PC-9 (cell line): ENCODE data around the gene TMEM273. TPM values are rescaled to one million over a fixed set of nuclear protein-coding genes. Genes with fewer than 3 reads are reported as not detected.

ENCODE experiments used
- BruUV-seq: library from RNA; stranded (reverse); fragments of 400-500 nt; replicated peaks from 2 replicates; lab custom pipeline; 2021; lab: Mats Ljungman, UMichigan
- CTCF ChIA-PET: fragments of 300-600 bp; sonication (Branson Sonifier 250); formaldehyde crosslinking; loops from one replicate; lab custom pipeline; 2022; ENCODE audit warnings: antibody characterized with exemption; lab: Charles Lee
- POLR2A ChIA-PET: fragments of 300-600 bp; sonication (Branson Sonifier 250); formaldehyde crosslinking; loops from one replicate; lab custom pipeline; 2022; ENCODE audit warnings: antibody characterized with exemption; ENCODE audit not compliant: unreplicated experiment; lab: Charles Lee
- DNase-seq, 2 experiments: peaks; one replicate each; pipeline versions ENCODE4 v3.0.0 to v3.0.0-alpha.2; 2015 to 2022; ENCODE audit warnings: mixed read lengths in 1 of 2
- H2AFZ ChIP-seq: fragments of 200-600 bp; sonication (generic); 2 replicates; pipeline ENCODE4 v1.8.1; 2017; ENCODE audit warnings: antibody characterized with exemption
- H3F3A ChIP-seq: fragments of 200-600 bp; sonication (generic); 2 replicates; pipeline ENCODE4 v1.8.1; 2017; ENCODE audit warnings: antibody characterized with exemption, mild to moderate bottlenecking, low read depth; ENCODE audit not compliant: insufficient read depth
- H3K27ac ChIP-seq: fragments of 200-600 bp; sonication (generic); 2 replicates; pipeline ENCODE4 v1.6.1; 2016; ENCODE audit warnings: mixed run types
- H3K27me3 ChIP-seq: fragments of 200-600 bp; sonication (generic); 2 replicates; pipeline ENCODE4 v1.6.1; 2016; ENCODE audit warnings: low read depth, mixed run types; ENCODE audit not compliant: insufficient read depth
- H3K36me3 ChIP-seq: fragments of 200-600 bp; sonication (generic); 2 replicates; pipeline ENCODE4 v1.6.1; 2016; ENCODE audit warnings: low read depth, mixed run types
- H3K4me1 ChIP-seq: fragments of 200-600 bp; sonication (generic); replicated peaks from 2 replicates; pipeline ENCODE4 v1.6.1; 2016; ENCODE audit warnings: mixed run types; ENCODE audit not compliant: insufficient read depth
- H3K4me2 ChIP-seq: fragments of 200-600 bp; sonication (generic); 2 replicates; pipeline ENCODE4 v1.6.1; 2017; ENCODE audit warnings: mixed run types
- H3K4me3 ChIP-seq: fragments of 200-600 bp; sonication (generic); 2 replicates; pipeline ENCODE4 v1.6.1; 2016; ENCODE audit warnings: mixed run types
- H3K79me2 ChIP-seq: fragments of 200-600 bp; sonication (generic); 2 replicates; pipeline ENCODE4 v1.6.1; 2017; ENCODE audit warnings: low read depth, mixed run types
- H3K9me2 ChIP-seq: fragments of 200-600 bp; sonication (generic); 2 replicates; pipeline ENCODE4 v1.8.1; 2017; ENCODE audit warnings: mild to moderate bottlenecking; ENCODE audit not compliant: insufficient read depth
- H3K9me3 ChIP-seq: fragments of 200-600 bp; sonication (generic); 2 replicates; pipeline ENCODE4 v1.8.1; 2016; ENCODE audit warnings: low read depth; ENCODE audit not compliant: insufficient read depth
- H4K20me1 ChIP-seq: fragments of 200-600 bp; sonication (generic); 2 replicates; pipeline ENCODE4 v1.8.1; 2017; ENCODE audit not compliant: insufficient read depth
- EZH2 ChIP-seq: fragments of 200-600 bp; sonication (generic); IDR thresholded peaks from 2 replicates; pipeline ENCODE4 v1.8.0; 2017; ENCODE audit warnings: antibody characterized with exemption, low read depth
- intact Hi-C: fragments of 100-400 bp; cut with micrococcal nuclease; formaldehyde crosslinking; loops from one replicate; pipeline ENCODE4 v1.10.0; 2022; ENCODE audit not compliant: unreplicated experiment
- total RNA-seq: library from RNA; stranded (reverse); gene quantifications from 2 replicates; pipeline ENCODE4 v1.2.3, GENCODE V29; 2021
- TF ChIP-seq, protein P1 (sequence below): fragments of 200-600 bp; sonication (generic); conservative IDR thresholded peaks from 2 replicates; pipeline ENCODE4 v1.6.1; 2017; ENCODE audit warnings: mixed run types, antibody characterized with exemption, mild to moderate bottlenecking, moderate library complexity

Gene TMEM273
- total RNA-seq, 1 experiment from 2014 or later: 0.26 TPM

GRCh38 chr10:49164559-49165188 is 23.5 kb downstream of the TMEM273 start:
- no peaks in the 10 kb centered on the region for H3K27me3 ChIP-seq
- no peak overlapping the region for H3K27ac ChIP-seq
- H3K4me3 ChIP-seq: no peak overlapping the region
- ChIA-PET CTCF (no interaction called here), POLR2A (no interaction called here)
- no peaks in the 10 kb centered on the region for H4K20me1 ChIP-seq
- no peaks in the 10 kb centered on the region for H3K79me2 ChIP-seq
- H3K4me2 ChIP-seq: no peak overlapping the region
- no TSS peak for BruUV-seq
- no peaks in the 10 kb centered on the region for H3K9me3 ChIP-seq
- no peaks in the 10 kb centered on the region for H3F3A ChIP-seq
- DNase-seq: no peak
- no peaks in the 10 kb centered on the region for H3K4me1 ChIP-seq
- no peak overlapping the region for H2AFZ ChIP-seq
- intact Hi-C loops: no loop called here
- H3K9me2 ChIP-seq: no peaks in the 10 kb centered on the region
- H3K36me3 ChIP-seq: no peaks in the 10 kb centered on the region
- TF ChIP-seq, protein P1, sequence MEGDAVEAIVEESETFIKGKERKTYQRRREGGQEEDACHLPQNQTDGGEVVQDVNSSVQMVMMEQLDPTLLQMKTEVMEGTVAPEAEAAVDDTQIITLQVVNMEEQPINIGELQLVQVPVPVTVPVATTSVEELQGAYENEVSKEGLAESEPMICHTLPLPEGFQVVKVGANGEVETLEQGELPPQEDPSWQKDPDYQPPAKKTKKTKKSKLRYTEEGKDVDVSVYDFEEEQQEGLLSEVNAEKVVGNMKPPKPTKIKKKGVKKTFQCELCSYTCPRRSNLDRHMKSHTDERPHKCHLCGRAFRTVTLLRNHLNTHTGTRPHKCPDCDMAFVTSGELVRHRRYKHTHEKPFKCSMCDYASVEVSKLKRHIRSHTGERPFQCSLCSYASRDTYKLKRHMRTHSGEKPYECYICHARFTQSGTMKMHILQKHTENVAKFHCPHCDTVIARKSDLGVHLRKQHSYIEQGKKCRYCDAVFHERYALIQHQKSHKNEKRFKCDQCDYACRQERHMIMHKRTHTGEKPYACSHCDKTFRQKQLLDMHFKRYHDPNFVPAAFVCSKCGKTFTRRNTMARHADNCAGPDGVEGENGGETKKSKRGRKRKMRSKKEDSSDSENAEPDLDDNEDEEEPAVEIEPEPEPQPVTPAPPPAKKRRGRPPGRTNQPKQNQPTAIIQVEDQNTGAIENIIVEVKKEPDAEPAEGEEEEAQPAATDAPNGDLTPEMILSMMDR: peak; percentile 47
- TF ChIP-seq EZH2: no peak

DNA sequence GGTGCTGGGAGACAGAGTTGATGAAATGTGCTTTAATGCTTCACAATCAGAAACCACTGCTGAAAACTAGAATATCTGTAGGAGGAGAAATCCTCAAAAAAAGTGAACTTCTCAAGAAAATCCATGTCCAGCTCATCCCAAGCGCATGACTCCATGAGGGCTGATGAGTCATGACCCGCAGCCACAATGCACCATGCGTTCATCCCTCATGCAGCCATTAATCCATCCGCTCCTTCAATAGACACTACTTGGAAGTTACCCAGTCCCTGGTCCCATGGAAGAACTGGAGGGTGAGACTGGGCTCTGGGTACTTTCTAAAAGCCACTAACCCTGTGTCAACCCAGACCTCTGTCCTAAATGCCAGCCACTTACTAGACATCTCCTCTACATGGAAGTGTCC is 24.4 kb downstream of the TMEM273 start:
- BruUV-seq: no TSS peak
- intact Hi-C loops: no loop called here
- H3K79me2 ChIP-seq: no peaks in the 10 kb centered on the region

DNA sequence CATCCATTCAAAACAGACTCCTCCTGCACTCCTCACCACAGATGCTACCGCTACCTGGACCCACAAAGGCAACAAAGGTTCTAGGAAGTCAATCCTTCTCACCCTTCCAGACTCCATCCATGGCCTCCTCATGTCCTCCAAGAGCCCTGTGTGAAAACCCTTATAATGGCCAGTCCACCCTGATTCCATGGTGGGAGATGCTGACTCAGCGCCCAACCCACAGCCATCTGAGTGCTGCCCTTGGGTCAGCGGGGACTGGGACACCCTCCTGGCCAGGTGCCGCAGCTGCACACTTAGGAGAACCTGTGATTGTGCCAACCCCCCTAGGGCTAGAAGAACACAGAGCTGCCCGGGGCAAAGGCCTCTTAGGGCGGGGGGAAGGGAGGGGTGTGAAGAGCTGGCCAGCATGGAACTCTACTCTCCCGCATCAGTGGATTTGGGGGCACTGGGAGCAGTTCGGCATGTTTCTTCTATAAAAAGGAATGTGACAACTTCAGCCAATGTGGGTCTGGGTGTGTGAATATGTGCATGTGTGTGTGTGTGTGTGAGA is 25.4 kb downstream of the TMEM273 start:
- POLR2A ChIA-PET: no interaction called here
- no peaks in the 10 kb centered on the region for H4K20me1 ChIP-seq
- CTCF ChIA-PET: no interaction called here
- DNase-seq: no peak
- no peaks in the 10 kb centered on the region for H3K9me3 ChIP-seq
- no peaks in the 10 kb centered on the region for H3K4me1 ChIP-seq
- H3K9me2 ChIP-seq: no peaks in the 10 kb centered on the region
- BruUV-seq: no TSS peak
- no peaks in the 10 kb centered on the region for H3F3A ChIP-seq
- no peaks in the 10 kb centered on the region for H3K36me3 ChIP-seq
- no peak overlapping the region for H3K4me3 ChIP-seq
- no peaks in the 10 kb centered on the region for H3K27me3 ChIP-seq
- H2AFZ ChIP-seq: no peak overlapping the region
- TF ChIP-seq EZH2: no peak
- TF ChIP-seq, protein P1: no peak
- no peak overlapping the region for H3K4me2 ChIP-seq
- intact Hi-C loops: no loop called here
- H3K27ac ChIP-seq: no peak overlapping the region
- no peaks in the 10 kb centered on the region for H3K79me2 ChIP-seq

More for the DNA sequence above, 24.4 kb downstream of the TMEM273 start:
- no peak overlapping the region for H3K4me2 ChIP-seq
- no peaks in the 10 kb centered on the region for H3K9me3 ChIP-seq
- H3K36me3 ChIP-seq: no peaks in the 10 kb centered on the region
- H3K27me3 ChIP-seq: no peaks in the 10 kb centered on the region
- ChIA-PET CTCF (no interaction called here), POLR2A (interaction anchor here (0.5 kb wide), 1 partner anchor 11 kb away, joined by 4 read pairs; no protein-coding TSS in a partner anchor)
- no peak overlapping the region for H3K27ac ChIP-seq
- no peaks in the 10 kb centered on the region for H3K9me2 ChIP-seq
- DNase-seq: no peak
- no peaks in the 10 kb centered on the region for H4K20me1 ChIP-seq
- H2AFZ ChIP-seq: no peak overlapping the region
- TF ChIP-seq, protein P1: no peak
- no peak for TF ChIP-seq EZH2
- H3K4me3 ChIP-seq: no peak overlapping the region
- H3K4me1 ChIP-seq: no peaks in the 10 kb centered on the region
- no peaks in the 10 kb centered on the region for H3F3A ChIP-seq
